HUDEP-2 (cell line): ENCODE results near the gene CTNNBL1.
A peak's percentile ranks its signal among the peaks of the same experiment; 100 is the strongest.

Experiments used
- DNase-seq, 76 experiments: peaks; one replicate each; lab custom pipeline; 2025; ENCODE audit not compliant: unreplicated experiment in 76 of 76; lab: John Stamatoyannopoulos, UW

Gene CTNNBL1

GRCh38 chr20:37872161-37872560 is 178.3 kb downstream of the CTNNBL1 start:
- DNase-seq = no peak

- no peak for DNase-seq
These were observed 180.1 kb downstream of the CTNNBL1 start for GRCh38 chr20:37873884-37874283.

GRCh38 chr20:37875460-37876175 is 181.8 kb downstream of the CTNNBL1 start:
- DNase-seq = no peak

GRCh38 chr20:37876863-37877262 is 183.0 kb downstream of the CTNNBL1 start:
- DNase-seq = no peak

- DNase-seq = no peak
These were observed 184.3 kb downstream of the CTNNBL1 start for GRCh38 chr20:37877832-37878772.

GRCh38 chr20:37878835-37879599 is 185.2 kb downstream of the CTNNBL1 start:
- DNase-seq = no peak

GRCh38 chr20:37879843-37880242 is 186.0 kb downstream of the CTNNBL1 start:
- no peak for DNase-seq

- DNase-seq = no peak
These were observed 187.1 kb downstream of the CTNNBL1 start for GRCh38 chr20:37880726-37881591.

GRCh38 chr20:37881601-37882343 is 187.9 kb downstream of the CTNNBL1 start:
- DNase-seq = no peak

GRCh38 chr20:37882961-37883712 is 189.3 kb downstream of the CTNNBL1 start:
- no peak for DNase-seq

GRCh38 chr20:37885042-37885441 is 191.2 kb downstream of the CTNNBL1 start:
- DNase-seq = no peak

GRCh38 chr20:37885593-37886503 is 192.0 kb downstream of the CTNNBL1 start:
- DNase-seq = no peak

GRCh38 chr20:37886851-37887297 is 193.0 kb downstream of the CTNNBL1 start:
- peak in 46 of 76 experiments; percentile 5 to 73 (median 29) for DNase-seq

GRCh38 chr20:37888641-37889040 is 194.8 kb downstream of the CTNNBL1 start:
- no peak for DNase-seq

- no peak for DNase-seq
These were observed 196.3 kb downstream of the CTNNBL1 start for GRCh38 chr20:37890108-37890507.

- no peak for DNase-seq
These were observed 196.8 kb downstream of the CTNNBL1 start for GRCh38 chr20:37890643-37891042.

GRCh38 chr20:37892001-37892400 is 198.2 kb downstream of the CTNNBL1 start:
- no peak for DNase-seq
